ENCODE results near the gene FMNL1.

- TF ChIP-seq EP300 (IDR thresholded peaks at IDR 0.05): no peak
- TF ChIP-seq, protein P1, sequence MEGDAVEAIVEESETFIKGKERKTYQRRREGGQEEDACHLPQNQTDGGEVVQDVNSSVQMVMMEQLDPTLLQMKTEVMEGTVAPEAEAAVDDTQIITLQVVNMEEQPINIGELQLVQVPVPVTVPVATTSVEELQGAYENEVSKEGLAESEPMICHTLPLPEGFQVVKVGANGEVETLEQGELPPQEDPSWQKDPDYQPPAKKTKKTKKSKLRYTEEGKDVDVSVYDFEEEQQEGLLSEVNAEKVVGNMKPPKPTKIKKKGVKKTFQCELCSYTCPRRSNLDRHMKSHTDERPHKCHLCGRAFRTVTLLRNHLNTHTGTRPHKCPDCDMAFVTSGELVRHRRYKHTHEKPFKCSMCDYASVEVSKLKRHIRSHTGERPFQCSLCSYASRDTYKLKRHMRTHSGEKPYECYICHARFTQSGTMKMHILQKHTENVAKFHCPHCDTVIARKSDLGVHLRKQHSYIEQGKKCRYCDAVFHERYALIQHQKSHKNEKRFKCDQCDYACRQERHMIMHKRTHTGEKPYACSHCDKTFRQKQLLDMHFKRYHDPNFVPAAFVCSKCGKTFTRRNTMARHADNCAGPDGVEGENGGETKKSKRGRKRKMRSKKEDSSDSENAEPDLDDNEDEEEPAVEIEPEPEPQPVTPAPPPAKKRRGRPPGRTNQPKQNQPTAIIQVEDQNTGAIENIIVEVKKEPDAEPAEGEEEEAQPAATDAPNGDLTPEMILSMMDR (IDR thresholded peaks at IDR 0.05): no peak
These were observed 44.8 kb downstream of the FMNL1 start for GRCh38 chr17:45266372-45266926.

Data from stomach (tissue), 4 donors.